Spleen (tissue), 7 donors: ENCODE data around the gene ZNF490.

ENCODE experiments used
- POLR2A ChIP-seq, 3 donors: fragments of 450-650 bp; IDR thresholded peaks; one replicate each; pipeline ENCODE4 v1.5.1; 2017; ENCODE audit warnings: antibody characterized with exemption in 3 of 3, mild to moderate bottlenecking in 1 of 3
- TF ChIP-seq, protein P1 (sequence below), 11 experiments: fragments of 200-600 bp in 7 of 11; fragments of 450-650 bp in 4 of 11; sonication (generic) in 4 of 11; IDR thresholded peaks in 8 of 11; conservative IDR thresholded peaks in 3 of 11; 1 replicate in 7 of 11; 2 replicates in 4 of 11; pipeline versions ENCODE4 v1.4.0 to v1.8.0; 2016 to 2021; ENCODE audit warnings: antibody characterized with exemption in 11 of 11, inconsistent platforms in 4 of 11, mild to moderate bottlenecking in 1 of 11
- donor health status: DM: no; HTN: no; CAD: no; lungs with moderate emphysema.
- donor health status: DM: no; HTN: no; CAD: no.
- donor health status: DM: no; HTN: no; CAD: no.

DNA sequence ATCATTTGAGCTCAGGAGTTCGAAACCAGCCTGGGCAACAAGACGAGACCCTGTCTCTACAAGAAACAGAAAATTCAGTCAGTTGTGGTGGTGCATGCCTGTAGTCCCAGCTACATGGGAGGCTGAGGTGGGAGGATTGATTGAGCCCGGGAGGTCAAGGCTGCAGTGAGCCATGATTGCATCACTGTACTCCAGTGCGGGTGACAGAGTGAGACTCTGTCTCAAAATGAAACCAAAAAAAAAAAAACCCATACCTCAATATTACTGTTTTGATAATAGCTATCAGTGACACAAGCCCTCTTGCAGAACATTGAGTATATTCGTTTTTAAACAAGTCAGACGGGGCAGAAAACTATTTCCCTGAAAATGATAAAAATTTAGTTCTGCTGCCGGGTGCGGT, 16.3 kb upstream of the ZNF490 start:
- TF ChIP-seq, protein P1, sequence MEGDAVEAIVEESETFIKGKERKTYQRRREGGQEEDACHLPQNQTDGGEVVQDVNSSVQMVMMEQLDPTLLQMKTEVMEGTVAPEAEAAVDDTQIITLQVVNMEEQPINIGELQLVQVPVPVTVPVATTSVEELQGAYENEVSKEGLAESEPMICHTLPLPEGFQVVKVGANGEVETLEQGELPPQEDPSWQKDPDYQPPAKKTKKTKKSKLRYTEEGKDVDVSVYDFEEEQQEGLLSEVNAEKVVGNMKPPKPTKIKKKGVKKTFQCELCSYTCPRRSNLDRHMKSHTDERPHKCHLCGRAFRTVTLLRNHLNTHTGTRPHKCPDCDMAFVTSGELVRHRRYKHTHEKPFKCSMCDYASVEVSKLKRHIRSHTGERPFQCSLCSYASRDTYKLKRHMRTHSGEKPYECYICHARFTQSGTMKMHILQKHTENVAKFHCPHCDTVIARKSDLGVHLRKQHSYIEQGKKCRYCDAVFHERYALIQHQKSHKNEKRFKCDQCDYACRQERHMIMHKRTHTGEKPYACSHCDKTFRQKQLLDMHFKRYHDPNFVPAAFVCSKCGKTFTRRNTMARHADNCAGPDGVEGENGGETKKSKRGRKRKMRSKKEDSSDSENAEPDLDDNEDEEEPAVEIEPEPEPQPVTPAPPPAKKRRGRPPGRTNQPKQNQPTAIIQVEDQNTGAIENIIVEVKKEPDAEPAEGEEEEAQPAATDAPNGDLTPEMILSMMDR (IDR thresholded peaks at IDR 0.05 in 8 of 11, conservative IDR thresholded peaks at IDR 0.05 in 3 of 11) = no peak
- TF ChIP-seq POLR2A (IDR thresholded peaks at IDR 0.05) = no peak
